GM21381 (cell line): ENCODE results near the gene CACNA1A.

Experiments used
- ATAC-seq: cut with Tn5 transposase; IDR thresholded peaks from one replicate; pipeline ENCODE4 v1.9.1; 2021; ENCODE audit warnings: mild to moderate bottlenecking, moderate library complexity; ENCODE audit not compliant: unreplicated experiment

The CACNA1A gene

GRCh38 chr19:13238891-13239534, 267.3 kb downstream of the CACNA1A start:
- ATAC-seq: no peak

GRCh38 chr19:13234518-13234917, 271.8 kb downstream of the CACNA1A start:
- ATAC-seq: no peak

- no peak for ATAC-seq
Measured at GRCh38 chr19:13231663-13232062, 274.6 kb downstream of the CACNA1A start.

- ATAC-seq: no peak
Measured at GRCh38 chr19:13229246-13229645, 277.0 kb downstream of the CACNA1A start.

GRCh38 chr19:13228561-13228960, 277.7 kb downstream of the CACNA1A start:
- no peak for ATAC-seq

GRCh38 chr19:13226983-13227382, 279.3 kb downstream of the CACNA1A start:
- ATAC-seq: no peak

GRCh38 chr19:13225973-13226865, 280.1 kb downstream of the CACNA1A start:
- ATAC-seq: no peak

- no peak for ATAC-seq
Measured at GRCh38 chr19:13225085-13225484, 281.2 kb downstream of the CACNA1A start.

GRCh38 chr19:13220847-13221246, 285.4 kb downstream of the CACNA1A start:
- no peak for ATAC-seq

GRCh38 chr19:13215572-13216380, 290.5 kb downstream of the CACNA1A start:
- ATAC-seq: peak; percentile 54

GRCh38 chr19:13214036-13214730, 292.1 kb downstream of the CACNA1A start:
- no peak for ATAC-seq

- ATAC-seq: no peak
Measured at GRCh38 chr19:13212759-13213330, 293.4 kb downstream of the CACNA1A start.

- ATAC-seq: no peak
Measured at GRCh38 chr19:13211426-13212308, 294.6 kb downstream of the CACNA1A start.

- no peak for ATAC-seq
Measured at GRCh38 chr19:13210941-13211340, 295.3 kb downstream of the CACNA1A start.

- no peak for ATAC-seq
Measured at GRCh38 chr19:13210339-13210775, 295.9 kb downstream of the CACNA1A start.

GRCh38 chr19:13209484-13210338, 296.6 kb downstream of the CACNA1A start:
- no peak for ATAC-seq

GRCh38 chr19:13208672-13209483, 297.4 kb downstream of the CACNA1A start:
- ATAC-seq: peak; percentile 31
